ENCODE results near the gene NRP2. TPM values are rescaled to one million over a fixed set of nuclear protein-coding genes. Genes with fewer than 3 reads are reported as not detected.

Gene NRP2
- total RNA-seq, 1 donor from 2014 or later = 27.8 TPM

DNA sequence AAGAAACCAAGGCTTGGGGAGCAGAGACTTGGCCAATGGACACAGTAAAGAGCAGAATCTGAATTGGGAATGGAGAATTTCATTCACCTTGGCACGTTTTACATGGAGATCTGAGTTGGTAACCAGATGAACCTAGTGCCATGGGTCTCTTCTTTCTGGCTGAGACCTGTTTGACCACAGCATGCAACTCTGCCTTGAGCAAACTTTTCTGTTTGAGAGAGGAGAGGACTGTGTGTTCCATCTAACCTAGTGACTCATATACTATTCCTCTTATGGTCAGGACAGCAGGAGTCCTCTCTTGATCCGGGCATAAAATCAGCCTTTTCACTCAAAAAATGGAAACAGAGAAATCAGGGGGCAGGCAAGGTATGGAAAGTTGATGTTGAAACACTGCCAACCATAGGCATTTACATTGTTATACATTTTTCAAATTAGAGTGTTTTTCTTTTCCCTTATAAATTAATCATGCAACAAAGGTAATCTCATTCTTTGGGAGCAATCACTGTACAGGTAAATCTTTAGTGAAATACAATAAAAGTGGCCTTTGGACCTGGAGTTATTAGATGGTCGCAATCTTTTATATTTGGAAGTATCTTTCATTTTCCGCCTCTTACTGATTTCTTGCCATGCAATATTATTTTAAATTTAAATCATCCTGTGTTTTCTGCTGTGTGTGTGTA is 86.7 kb downstream of the NRP2 start:
- no peaks in the 10 kb centered on the region for H3K36me3 Mint-ChIP-seq
- H3K4me1 Mint-ChIP-seq = peaks cover 37% of the 10 kb centered on the region
- Histone ChIP-seq H3K4me1 (peaks cover 5% of the 10 kb centered on the region), H3K27ac (no peak overlapping the region), H4K20me1 (ENCODE audit: low read depth) (no peaks in the 10 kb centered on the region), H2AFZ (replicated peaks) (no peak overlapping the region), H3F3A (ENCODE audit: low read depth) (no peaks in the 10 kb centered on the region), H3K4me3 (no peak overlapping the region), H3K36me3 (no peaks in the 10 kb centered on the region), H3K27me3 (no peaks in the 10 kb centered on the region), H3K9me3 (ENCODE audit: low read depth) (no peaks in the 10 kb centered on the region), H3K4me2 (no peak overlapping the region), H3K79me2 (ENCODE audit: low read depth) (no peaks in the 10 kb centered on the region), H3K9ac (no peak overlapping the region)
- H3K9me3 Mint-ChIP-seq = no peaks in the 10 kb centered on the region
- TF ChIP-seq, protein P1, sequence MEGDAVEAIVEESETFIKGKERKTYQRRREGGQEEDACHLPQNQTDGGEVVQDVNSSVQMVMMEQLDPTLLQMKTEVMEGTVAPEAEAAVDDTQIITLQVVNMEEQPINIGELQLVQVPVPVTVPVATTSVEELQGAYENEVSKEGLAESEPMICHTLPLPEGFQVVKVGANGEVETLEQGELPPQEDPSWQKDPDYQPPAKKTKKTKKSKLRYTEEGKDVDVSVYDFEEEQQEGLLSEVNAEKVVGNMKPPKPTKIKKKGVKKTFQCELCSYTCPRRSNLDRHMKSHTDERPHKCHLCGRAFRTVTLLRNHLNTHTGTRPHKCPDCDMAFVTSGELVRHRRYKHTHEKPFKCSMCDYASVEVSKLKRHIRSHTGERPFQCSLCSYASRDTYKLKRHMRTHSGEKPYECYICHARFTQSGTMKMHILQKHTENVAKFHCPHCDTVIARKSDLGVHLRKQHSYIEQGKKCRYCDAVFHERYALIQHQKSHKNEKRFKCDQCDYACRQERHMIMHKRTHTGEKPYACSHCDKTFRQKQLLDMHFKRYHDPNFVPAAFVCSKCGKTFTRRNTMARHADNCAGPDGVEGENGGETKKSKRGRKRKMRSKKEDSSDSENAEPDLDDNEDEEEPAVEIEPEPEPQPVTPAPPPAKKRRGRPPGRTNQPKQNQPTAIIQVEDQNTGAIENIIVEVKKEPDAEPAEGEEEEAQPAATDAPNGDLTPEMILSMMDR (IDR thresholded peaks at IDR 0.05) = no peak
- TF ChIP-seq EZH2phosphoT487 (IDR thresholded peaks at IDR 0.05) (no peak), EZH2 (IDR thresholded peaks at IDR 0.05) (no peak)
- no peak overlapping the region for H3K27ac Mint-ChIP-seq
- no peak overlapping the region for H3K4me3 Mint-ChIP-seq
- DNase-seq (ENCODE audit: low spot score) = no peak
- no peaks in the 10 kb centered on the region for H3K27me3 Mint-ChIP-seq (ENCODE audit: insufficient read depth, low read depth)

DNA sequence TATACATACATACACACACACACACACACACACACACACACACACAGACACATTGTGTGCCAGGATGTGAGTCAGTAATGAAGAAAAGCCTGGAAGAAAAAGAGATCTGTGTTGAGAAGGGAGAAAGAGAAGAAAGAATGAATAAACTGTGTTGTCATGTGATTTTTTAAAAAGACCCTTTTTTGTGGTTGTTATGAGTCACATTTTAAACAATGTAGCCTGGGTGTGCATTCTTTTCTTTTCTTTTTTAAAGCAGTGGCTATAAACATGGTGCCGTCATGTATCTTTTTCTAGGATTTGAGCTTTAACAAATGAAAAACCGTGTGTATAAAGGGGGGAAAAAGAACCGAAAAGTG is 87.2 kb downstream of the NRP2 start:
- H3K27ac Mint-ChIP-seq = no peak overlapping the region
- no peak overlapping the region for H3K27ac ChIP-seq
- H4K20me1 ChIP-seq (ENCODE audit: low read depth) = no peaks in the 10 kb centered on the region
- H3K27me3 ChIP-seq = no peaks in the 10 kb centered on the region
- no peaks in the 10 kb centered on the region for H3K36me3 ChIP-seq
- H3K4me3 Mint-ChIP-seq = no peak overlapping the region
- H3K27me3 Mint-ChIP-seq (ENCODE audit: insufficient read depth, low read depth) = no peaks in the 10 kb centered on the region
- H3K9me3 ChIP-seq (ENCODE audit: low read depth) = no peaks in the 10 kb centered on the region
- H3K4me2 ChIP-seq = no peak overlapping the region
- no peak for TF ChIP-seq EZH2phosphoT487 (IDR thresholded peaks at IDR 0.05)
- TF ChIP-seq, protein P1 (IDR thresholded peaks at IDR 0.05) = no peak
- no peak for TF ChIP-seq EZH2 (IDR thresholded peaks at IDR 0.05)
- H3K4me1 Mint-ChIP-seq = peaks cover 38% of the 10 kb centered on the region
- no peaks in the 10 kb centered on the region for H3F3A ChIP-seq (ENCODE audit: low read depth)
- H3K36me3 Mint-ChIP-seq = no peaks in the 10 kb centered on the region
- no peak for DNase-seq (ENCODE audit: low spot score)
- no peak overlapping the region for H2AFZ ChIP-seq (replicated peaks)
- peaks cover 5% of the 10 kb centered on the region for H3K4me1 ChIP-seq
- no peak overlapping the region for H3K4me3 ChIP-seq
- no peaks in the 10 kb centered on the region for H3K79me2 ChIP-seq (ENCODE audit: low read depth)
- H3K9ac ChIP-seq = no peak overlapping the region
- H3K9me3 Mint-ChIP-seq = no peaks in the 10 kb centered on the region

DNA sequence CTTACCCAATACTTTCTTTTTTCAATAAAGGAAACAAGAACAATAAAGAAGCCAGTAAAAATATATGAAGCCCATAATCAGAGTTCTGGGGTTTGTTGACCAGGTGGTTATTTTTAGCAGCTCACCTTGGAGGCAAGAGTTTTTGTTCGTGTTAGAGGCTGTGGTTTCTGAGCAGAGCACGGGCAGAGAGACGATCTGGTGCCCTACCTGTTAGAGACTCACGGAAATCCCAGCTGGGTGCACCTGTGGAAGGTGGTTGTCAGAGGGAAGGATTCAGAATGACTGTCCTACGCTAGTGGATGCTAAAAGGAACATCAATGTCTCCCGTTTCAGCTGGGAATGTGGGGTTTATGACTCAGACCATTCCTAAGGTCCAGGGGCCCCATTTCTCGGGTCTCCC is 87.6 kb downstream of the NRP2 start:
- H3K9me3 ChIP-seq (ENCODE audit: low read depth) = no peaks in the 10 kb centered on the region
- no peak overlapping the region for H3K4me3 Mint-ChIP-seq
- peaks cover 39% of the 10 kb centered on the region for H3K4me1 Mint-ChIP-seq
- no peak overlapping the region for H3K27ac Mint-ChIP-seq
- H3F3A ChIP-seq (ENCODE audit: low read depth) = no peaks in the 10 kb centered on the region
- no peaks in the 10 kb centered on the region for H3K36me3 Mint-ChIP-seq
- H3K27me3 Mint-ChIP-seq (ENCODE audit: insufficient read depth, low read depth) = no peaks in the 10 kb centered on the region
- no peak overlapping the region for H2AFZ ChIP-seq (replicated peaks)
- no peaks in the 10 kb centered on the region for H3K27me3 ChIP-seq
- no peaks in the 10 kb centered on the region for H3K79me2 ChIP-seq (ENCODE audit: low read depth)
- no peak for DNase-seq (ENCODE audit: low spot score)
- peaks cover 6% of the 10 kb centered on the region for H3K4me1 ChIP-seq
- no peaks in the 10 kb centered on the region for H4K20me1 ChIP-seq (ENCODE audit: low read depth)
- TF ChIP-seq, protein P1 (IDR thresholded peaks at IDR 0.05) = no peak
- TF ChIP-seq EZH2phosphoT487 (IDR thresholded peaks at IDR 0.05) (no peak), EZH2 (IDR thresholded peaks at IDR 0.05) (no peak)
- H3K36me3 ChIP-seq = no peaks in the 10 kb centered on the region
- H3K9me3 Mint-ChIP-seq = no peaks in the 10 kb centered on the region
- no peak overlapping the region for H3K27ac ChIP-seq
- H3K4me3 ChIP-seq = no peak overlapping the region
- H3K9ac ChIP-seq = no peak overlapping the region
- H3K4me2 ChIP-seq = no peak overlapping the region
